NK-92 (cell line): ENCODE data around the gene ZMYND8.

ENCODE experiments used
- DNase-seq: peaks from one replicate; lab custom pipeline; 2025; ENCODE audit not compliant: unreplicated experiment; lab: John Stamatoyannopoulos, UW

ZMYND8 gene

GRCh38 chr20:47335251-47336128, 21.0 kb downstream of the ZMYND8 start:
- no peak for DNase-seq

GRCh38 chr20:47334022-47334551, 22.4 kb downstream of the ZMYND8 start:
- no peak for DNase-seq

- no peak for DNase-seq
These were observed 23.9 kb downstream of the ZMYND8 start for GRCh38 chr20:47332381-47333206.

- DNase-seq, result no peak
These were observed 25.4 kb downstream of the ZMYND8 start for GRCh38 chr20:47330933-47331708.

- no peak for DNase-seq
These were observed 26.4 kb downstream of the ZMYND8 start for GRCh38 chr20:47330071-47330470.

- DNase-seq, result no peak
These were observed 28.4 kb downstream of the ZMYND8 start for GRCh38 chr20:47328129-47328528.

- DNase-seq, result no peak
These were observed 28.8 kb downstream of the ZMYND8 start for GRCh38 chr20:47327711-47328110.

- DNase-seq, result no peak
These were observed 29.7 kb downstream of the ZMYND8 start for GRCh38 chr20:47326658-47327268.

GRCh38 chr20:47325242-47325641, 31.3 kb downstream of the ZMYND8 start:
- no peak for DNase-seq

GRCh38 chr20:47320990-47321805, 35.3 kb downstream of the ZMYND8 start:
- no peak for DNase-seq

GRCh38 chr20:47319517-47320252, 36.8 kb downstream of the ZMYND8 start:
- no peak for DNase-seq

GRCh38 chr20:47318586-47319516, 37.6 kb downstream of the ZMYND8 start:
- DNase-seq, result no peak

- no peak for DNase-seq
These were observed 38.4 kb downstream of the ZMYND8 start for GRCh38 chr20:47318027-47318585.

GRCh38 chr20:47317127-47317895, 39.2 kb downstream of the ZMYND8 start:
- no peak for DNase-seq

GRCh38 chr20:47316776-47317126, 39.7 kb downstream of the ZMYND8 start:
- no peak for DNase-seq

GRCh38 chr20:47315339-47316056, 41.0 kb downstream of the ZMYND8 start:
- DNase-seq, result no peak
